Stimulated activated CD4-positive, alpha-beta T cell treated with anti-CD3 and anti-CD28 coated beads, Interleukin-4, amount 100 ng/mL, for 24 hours (primary cell): Measurements from ENCODE around the gene PDPK1.
"Not testable (repeated sequence)": the region's sequence is repeated elsewhere in the genome, so short reads cannot be mapped to it uniquely, and the experiment has no call there.

Source experiments
- DNase-seq: peaks from one replicate; pipeline ENCODE4 v3.0.0-alpha.2; 2020

Gene PDPK1

DNA sequence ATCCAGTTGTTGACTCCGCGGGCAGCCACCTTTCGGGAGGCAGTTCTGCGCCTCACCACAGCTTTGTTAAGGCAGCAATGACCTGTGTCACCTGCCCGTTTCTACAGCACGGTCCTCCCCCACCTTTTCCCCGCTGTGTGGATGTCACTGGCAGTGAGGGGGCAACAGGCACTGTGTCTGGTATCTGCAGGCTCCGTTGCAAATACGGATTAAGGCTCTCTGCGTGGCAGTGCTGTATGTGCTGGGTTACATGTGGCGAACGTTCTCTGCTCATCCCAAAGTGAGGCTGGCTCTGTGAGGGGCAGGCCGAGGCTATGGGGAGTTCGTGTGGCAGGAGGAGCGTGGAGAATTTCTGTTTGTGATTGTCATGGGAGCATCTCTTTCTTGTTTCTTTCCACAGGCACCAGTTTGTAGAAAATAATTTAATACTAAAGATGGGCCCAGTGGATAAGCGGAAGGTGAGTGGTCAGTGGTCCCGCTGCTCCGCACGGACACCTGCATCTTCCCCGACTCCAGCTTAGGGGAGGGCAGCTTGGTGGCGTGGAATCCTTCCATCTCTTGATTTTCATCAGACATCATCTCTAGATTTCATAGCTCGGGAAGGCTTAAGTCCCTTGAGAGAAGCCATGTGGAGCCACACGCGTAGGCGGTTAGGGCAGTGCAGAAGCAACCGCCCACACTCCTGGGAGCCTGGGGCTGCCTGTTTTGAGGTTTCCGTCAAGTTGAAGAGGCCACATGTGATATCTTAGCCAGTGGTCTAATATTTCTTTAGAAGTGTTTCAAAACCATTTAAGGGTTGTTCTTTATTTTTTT, 57.8 kb downstream of the PDPK1 start:
- no peak for DNase-seq

DNA sequence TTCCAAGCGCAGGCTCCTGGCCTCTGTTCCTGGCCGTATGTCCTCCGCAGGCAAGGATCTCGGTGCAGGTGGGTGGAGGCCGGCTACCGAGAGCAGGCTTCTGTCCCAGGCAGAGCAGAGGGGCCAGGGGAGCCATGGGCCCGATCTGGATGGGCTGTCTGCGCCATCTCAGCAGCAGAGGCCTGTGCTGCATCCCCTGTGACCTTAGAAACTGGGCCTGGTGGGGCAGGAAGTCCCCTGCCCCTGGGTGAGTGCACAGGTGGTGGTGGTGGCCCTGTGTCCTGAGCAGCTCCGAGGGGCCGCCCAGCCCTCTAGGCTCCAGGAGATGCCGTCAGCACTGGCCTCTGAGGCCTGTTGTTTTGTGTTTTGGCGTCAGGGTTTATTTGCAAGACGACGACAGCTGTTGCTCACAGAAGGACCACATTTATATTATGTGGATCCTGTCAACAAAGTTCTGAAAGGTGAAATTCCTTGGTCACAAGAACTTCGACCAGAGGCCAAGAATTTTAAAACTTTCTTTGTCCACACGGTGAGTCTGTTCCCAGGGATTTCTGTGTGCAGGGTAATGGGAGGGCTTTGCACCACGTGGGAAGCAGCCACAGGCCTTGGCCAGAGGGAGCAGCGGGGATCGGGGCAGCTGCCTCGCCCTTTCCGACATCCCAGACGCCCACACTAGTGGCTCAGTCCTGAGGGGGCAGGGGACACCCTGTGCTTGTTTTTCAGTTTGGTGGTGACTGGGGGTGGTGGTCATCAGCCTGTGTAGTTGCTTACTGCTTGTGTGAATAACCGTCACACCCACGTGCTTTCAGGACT, 59.1 kb downstream of the PDPK1 start:
- no peak for DNase-seq

GRCh38 chr16:2597560-2597902, 59.7 kb downstream of the PDPK1 start:
- DNase-seq = no peak

DNA sequence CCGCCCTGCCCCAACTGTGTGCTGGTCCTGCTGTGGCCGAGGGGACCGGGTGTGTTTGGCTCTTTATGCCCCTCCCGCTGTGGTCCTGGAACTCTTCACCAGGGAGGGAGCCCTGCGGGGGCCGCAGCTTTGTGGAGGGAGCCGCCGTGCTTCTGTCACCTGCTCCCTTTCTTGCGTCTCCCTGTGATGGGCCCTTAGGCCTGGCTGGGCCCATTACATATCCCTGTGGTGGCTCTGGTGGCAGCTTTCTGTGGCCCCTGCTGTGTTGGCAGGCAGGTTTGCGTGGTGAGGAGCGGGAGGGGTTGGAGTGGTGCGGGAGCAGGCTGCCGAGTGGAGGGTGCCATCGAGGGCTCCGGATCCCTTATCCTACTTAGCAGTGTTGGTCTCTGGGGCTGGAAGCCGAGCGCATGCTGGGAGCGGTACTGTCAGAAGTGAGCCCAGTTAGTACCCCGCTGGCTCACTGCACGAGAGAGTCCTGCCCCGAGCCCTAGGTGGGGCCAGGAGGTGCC, 60.4 kb downstream of the PDPK1 start:
- no peak for DNase-seq

- DNase-seq = no peak
Observed at GRCh38 chr16:2598723-2599122, 60.9 kb downstream of the PDPK1 start.

DNA sequence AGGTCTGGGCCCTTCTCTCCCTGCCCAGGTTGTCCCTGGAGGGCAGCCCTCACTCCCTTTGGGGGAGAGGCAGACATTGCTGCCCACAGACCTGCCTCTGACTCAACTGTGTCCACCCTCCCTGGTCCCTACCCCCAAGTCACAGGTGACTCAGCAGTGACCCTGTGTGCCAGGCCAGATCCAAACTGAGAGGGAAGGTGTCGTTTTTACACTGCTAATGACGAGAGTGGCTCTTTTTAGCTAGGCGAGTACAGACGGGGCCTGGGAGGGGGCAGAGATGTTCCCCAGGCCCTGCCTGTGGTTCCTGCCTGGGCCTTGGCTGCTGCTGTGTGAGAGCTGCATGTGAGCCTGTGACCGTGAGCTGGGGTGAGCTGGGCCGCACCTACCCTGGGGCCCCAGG, 61.3 kb downstream of the PDPK1 start:
- not testable (repeated sequence) for DNase-seq

DNA sequence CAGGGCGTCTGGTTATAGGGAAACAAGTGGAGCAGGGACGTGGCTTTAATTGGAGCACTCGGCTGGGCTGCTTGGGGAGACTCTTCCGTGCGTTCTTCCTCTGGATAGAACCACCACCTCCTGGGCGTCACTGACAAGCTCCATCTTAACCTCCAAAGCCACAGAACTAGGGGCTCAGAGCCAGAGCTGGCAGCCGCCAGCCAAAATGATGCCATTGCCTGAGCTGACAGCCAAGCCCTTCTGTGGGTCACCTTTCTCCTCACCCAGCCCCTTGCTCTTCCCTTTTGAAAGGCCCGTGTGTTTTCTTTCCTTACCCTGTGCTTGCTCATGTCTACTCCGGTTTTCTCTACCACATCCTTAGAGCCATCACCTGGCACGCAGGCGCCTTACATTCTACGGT, 62.0 kb downstream of the PDPK1 start:
- DNase-seq = not testable (repeated sequence)

- DNase-seq = not testable (repeated sequence)
Observed at GRCh38 chr16:2601301-2602025, 63.6 kb downstream of the PDPK1 start.

- not testable (repeated sequence) for DNase-seq
Observed at GRCh38 chr16:2602175-2602574, 64.4 kb downstream of the PDPK1 start.

- DNase-seq = peak; percentile 90
Observed at GRCh38 chr16:2603165-2604015, 65.6 kb downstream of the PDPK1 start.

DNA sequence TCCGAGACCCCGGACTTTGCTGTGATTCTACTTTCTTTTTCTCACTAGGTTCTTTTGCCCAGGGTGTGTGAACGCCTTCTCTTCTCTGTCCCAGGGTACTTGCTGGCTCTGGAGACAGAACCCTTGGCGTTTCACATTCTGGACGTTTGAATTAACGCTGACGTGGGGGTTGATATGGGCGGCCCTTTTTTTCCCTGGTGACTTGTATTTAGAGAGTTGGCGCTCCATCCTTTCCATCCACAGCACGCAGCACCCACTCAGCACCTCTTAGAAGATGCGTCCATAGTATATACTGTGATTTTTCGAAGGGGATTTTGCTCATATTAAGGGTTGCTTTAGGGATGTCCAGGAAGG, 66.2 kb downstream of the PDPK1 start:
- DNase-seq = not testable (repeated sequence)

DNA sequence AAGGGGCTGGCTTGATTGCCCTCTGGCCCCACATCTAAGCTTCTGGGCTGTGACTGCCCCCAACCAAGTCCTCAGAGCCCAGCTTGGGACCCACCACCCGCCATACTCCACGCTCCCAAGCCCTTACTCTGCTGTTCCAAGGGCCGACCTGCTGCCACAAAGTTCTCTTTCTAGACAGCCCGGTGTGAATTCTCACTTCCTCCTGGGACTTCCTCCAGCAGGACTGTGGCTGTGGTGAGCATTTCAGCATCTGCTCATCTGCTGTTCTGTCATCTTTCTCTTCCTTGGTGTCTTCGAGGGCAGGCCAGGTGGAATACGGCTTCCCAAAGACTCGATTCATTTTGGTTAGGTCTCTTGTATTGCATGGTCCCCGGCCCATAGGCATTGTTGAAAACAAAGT, 69.0 kb downstream of the PDPK1 start:
- not testable (repeated sequence) for DNase-seq

GRCh38 chr16:2609345-2609744, 71.5 kb downstream of the PDPK1 start:
- not testable (repeated sequence) for DNase-seq

DNA sequence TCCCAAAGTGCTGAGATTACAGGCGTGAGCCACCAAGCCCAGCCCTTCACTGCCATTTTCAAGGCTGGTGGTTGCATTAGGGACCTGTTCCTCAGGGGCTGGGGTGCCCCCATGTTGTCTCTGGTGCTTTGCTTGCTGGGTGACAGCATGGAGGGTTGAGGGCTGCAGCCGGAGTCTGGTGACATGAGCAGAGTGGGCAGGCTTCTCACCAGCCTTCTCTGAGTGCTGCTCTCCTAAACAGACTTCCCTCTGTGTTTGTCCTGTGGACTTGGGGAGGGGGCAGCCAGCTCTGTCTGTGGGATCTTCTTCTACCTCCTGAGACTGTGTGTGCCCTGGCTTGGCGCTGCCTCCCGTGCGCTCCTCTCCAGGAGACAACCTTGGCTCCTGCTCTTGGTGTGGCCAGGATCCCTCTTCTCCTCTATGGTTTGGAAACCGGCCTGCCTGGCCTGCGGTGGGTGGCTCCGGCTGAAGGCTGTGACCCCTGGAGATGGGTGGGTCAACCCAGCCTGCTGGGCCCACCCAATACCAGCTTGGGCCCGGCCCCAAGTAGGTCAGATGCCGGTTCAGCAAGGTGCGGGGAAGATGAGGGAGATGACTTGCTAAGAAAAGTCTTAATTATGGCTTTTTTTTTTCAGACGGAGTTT, 72.1 kb downstream of the PDPK1 start:
- DNase-seq = no peak

DNA sequence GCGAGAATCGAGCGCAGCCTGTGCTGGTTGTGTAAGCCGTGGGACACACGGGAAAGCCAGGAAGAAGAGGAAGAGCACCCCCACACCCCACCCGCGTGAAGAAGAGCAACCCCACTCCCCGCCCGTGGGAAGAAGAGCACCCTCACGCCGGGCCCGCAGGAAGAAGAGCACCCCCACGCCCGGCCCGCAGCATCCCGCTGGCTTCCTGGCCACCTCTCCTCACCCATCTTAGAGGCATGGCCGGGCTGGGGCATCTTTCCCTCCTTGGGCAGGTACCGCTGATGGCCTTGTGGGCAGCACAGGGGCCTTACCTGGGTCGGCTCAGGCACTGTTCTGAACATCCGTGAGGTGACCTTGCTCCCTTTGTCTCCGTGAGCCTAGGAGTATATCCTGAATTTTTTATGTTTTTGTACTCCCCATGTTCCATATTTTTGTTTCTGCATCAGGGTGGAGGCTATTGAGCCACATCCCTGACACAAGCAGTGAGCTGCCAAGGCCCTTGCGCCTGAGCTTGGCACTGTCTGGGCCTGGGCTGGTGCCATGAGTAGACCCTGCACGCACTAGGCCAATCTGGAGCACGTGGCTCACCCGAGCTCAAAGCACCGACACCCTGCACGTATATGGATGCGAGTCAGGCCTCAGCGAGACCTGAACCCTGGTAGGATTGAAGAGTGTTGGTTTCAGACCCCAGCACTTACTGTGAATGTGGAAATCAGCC, 73.1 kb downstream of the PDPK1 start:
- DNase-seq = no peak

GRCh38 chr16:2611499-2611862, 73.7 kb downstream of the PDPK1 start:
- DNase-seq = no peak

GRCh38 chr16:2611877-2612276, 74.1 kb downstream of the PDPK1 start:
- DNase-seq = not testable (repeated sequence)

GRCh38 chr16:2613251-2613650, 75.4 kb downstream of the PDPK1 start:
- not testable (repeated sequence) for DNase-seq

DNA sequence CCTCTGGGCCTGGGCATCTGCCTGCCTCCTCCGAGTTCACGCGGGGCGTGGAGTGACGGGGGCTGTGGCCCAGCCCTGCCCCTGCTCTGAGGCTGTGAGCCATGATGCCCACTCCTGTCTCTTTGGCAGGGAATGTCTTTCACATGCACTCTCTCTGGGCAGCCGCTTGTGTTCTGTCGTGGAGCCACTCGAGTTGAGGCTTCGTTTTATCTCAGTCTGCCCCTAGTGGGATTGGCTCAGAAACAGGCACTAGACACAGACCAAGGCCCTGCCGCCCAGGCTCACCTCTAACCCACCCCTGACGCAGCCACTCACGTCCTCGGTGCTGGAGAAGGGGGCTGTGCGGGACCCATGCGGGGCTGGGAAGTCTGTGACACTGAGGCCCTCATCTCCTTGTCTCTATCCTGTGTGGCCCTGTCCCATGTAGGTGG, 77.0 kb downstream of the PDPK1 start:
- DNase-seq = no peak

DNA sequence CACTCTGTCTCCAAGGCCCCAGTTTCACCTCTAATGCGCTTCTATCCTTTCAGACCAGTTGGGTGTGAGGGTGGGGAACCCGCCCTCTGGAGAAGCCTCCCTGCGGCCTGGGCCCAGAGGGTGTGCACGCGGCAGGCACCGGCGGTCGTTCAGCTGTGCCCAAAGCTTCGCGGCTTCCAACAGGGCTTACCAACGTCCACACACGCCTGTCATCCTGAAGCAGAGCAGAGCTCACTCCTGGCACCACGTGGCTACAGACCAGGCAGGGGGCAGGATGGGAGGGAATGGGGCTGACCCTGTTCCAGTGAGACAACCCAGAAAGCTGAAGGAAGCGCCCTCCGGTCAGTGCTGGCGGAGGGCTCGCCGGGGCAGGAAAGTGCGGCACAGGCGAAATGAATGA, 81.1 kb downstream of the PDPK1 start:
- not testable (repeated sequence) for DNase-seq

DNA sequence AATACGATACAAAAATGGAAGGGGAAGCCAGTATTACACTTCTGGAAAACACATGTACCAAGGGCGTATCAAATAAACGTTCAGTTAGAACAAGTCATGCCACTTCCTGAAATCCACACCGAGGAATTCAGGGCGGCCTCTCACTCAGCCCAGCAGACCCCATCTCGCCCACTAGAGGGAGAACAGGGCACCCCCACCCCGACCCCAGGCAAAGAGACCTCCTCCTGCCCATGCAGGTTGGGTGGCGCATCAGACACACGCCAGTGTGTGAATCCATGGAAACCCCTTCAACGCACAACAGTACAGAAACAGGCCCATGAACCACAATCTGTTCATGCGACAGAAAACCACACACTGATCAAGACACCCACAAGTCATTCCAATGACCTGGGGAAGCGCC, 81.8 kb downstream of the PDPK1 start:
- DNase-seq = not testable (repeated sequence)
